ENCODE data around the gene UCKL1.
"Not testable (repeated sequence)": the region's sequence is repeated elsewhere in the genome, so short reads cannot be mapped to it uniquely, and the experiment has no call there.

The UCKL1 gene

DNA sequence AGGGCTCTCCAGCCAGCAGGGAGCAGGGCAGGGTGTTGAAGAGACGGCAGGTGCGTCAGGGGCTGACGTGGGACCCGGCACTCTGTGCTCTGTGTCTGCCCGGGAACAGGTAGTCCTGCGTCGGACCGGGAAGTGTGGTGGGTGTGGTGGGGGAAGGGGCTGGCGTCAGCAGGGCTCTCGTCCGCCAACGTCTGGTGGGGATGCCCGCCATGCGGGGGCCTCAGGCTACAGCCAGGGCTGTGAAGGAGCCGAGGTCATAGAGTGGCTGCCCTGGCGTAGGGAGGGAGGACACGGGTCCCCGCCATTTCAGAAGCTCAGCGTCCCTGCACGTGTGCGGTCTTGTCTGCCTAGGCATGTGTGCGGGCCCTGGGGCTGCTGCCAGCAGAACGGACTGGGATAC, 36.0 kb downstream of the UCKL1 start:
- Histone ChIP-seq H3K36me3 (ENCODE audit: control insufficient read depth in 2 of 2, insufficient read depth in 2 of 2, low read length in 2 of 2) (peaks cover 9 to 13% of the 10 kb centered on the region in 2 donors), H3K9ac (ENCODE audit: low read depth in 1 of 2, low read length in 2 of 2) (no peak overlapping the region), H3K27ac (ENCODE audit: low read depth in 2 of 2, low read length in 2 of 2) (no peak overlapping the region), H3K27me3 (ENCODE audit: control insufficient read depth in 2 of 2, insufficient read depth in 2 of 2, low read length in 2 of 2) (no peaks in the 10 kb centered on the region), H3K9me3 (ENCODE audit: control insufficient read depth in 2 of 2, low read length in 2 of 2) (no peaks in the 10 kb centered on the region), H3K4me3 (ENCODE audit: low read length in 2 of 2) (no peak overlapping the region), H3K4me1 (ENCODE audit: control insufficient read depth in 2 of 2, insufficient read depth in 2 of 2, low read length in 2 of 2) (no peaks in the 10 kb centered on the region)

DNA sequence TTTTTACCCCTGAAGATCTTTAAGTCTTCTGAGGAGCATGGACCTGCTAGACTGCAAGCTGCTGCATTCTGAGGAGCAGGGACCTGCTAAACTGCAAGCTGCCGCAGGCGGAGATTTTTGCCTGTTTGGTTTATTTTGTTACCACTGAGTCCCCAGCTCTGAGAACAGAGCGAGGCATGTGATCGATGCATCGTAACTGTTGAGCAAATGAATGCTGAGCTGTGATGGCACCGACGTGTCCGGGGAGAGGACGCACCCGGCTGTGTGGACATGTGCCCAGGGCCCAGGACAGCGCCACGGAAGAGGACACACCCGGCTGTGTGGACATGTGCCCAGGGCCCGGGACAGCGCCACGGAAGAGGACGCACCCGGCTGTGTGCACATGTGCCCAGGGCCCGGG, 37.1 kb downstream of the UCKL1 start:
- Histone ChIP-seq H3K36me3 (ENCODE audit: control insufficient read depth in 2 of 2, insufficient read depth in 2 of 2, low read length in 2 of 2) (peaks cover 9 to 13% of the 10 kb centered on the region in 2 donors), H3K9ac (ENCODE audit: low read depth in 1 of 2, low read length in 2 of 2) (no peak overlapping the region), H3K4me1 (ENCODE audit: control insufficient read depth in 2 of 2, insufficient read depth in 2 of 2, low read length in 2 of 2) (no peaks in the 10 kb centered on the region), H3K4me3 (ENCODE audit: low read length in 2 of 2) (no peak overlapping the region), H3K27ac (ENCODE audit: low read depth in 2 of 2, low read length in 2 of 2) (no peak overlapping the region), H3K27me3 (ENCODE audit: control insufficient read depth in 2 of 2, insufficient read depth in 2 of 2, low read length in 2 of 2) (no peaks in the 10 kb centered on the region), H3K9me3 (ENCODE audit: control insufficient read depth in 2 of 2, low read length in 2 of 2) (no peaks in the 10 kb centered on the region)

DNA sequence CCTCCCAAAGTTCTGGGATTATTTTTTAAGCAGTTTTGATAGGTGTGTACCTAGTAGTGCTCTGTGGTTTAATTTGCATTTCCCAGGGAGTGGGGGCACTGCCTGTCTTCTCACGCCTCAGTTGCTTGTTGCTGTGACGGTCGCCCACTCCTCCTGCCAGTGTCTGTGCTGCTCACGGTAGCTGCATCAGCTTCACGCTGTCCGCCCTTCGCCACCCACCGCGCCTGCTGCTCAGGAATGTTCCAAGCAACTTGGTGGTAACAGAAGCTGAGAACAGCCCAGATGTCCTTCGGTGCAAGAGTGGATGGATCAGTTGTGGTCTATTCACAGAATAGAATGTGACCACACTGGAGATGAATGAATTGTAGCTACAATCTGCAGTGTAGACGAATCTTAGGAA, 38.4 kb downstream of the UCKL1 start:
- Histone ChIP-seq H3K9ac (ENCODE audit: low read depth in 1 of 2, low read length in 2 of 2) (no peak overlapping the region), H3K27me3 (ENCODE audit: control insufficient read depth in 2 of 2, insufficient read depth in 2 of 2, low read length in 2 of 2) (no peaks in the 10 kb centered on the region), H3K9me3 (ENCODE audit: control insufficient read depth in 2 of 2, low read length in 2 of 2) (no peaks in the 10 kb centered on the region), H3K36me3 (ENCODE audit: control insufficient read depth in 2 of 2, insufficient read depth in 2 of 2, low read length in 2 of 2) (peaks cover 9 to 13% of the 10 kb centered on the region in 2 donors), H3K27ac (ENCODE audit: low read depth in 2 of 2, low read length in 2 of 2) (no peak overlapping the region), H3K4me1 (ENCODE audit: control insufficient read depth in 2 of 2, insufficient read depth in 2 of 2, low read length in 2 of 2) (no peaks in the 10 kb centered on the region), H3K4me3 (ENCODE audit: low read length in 2 of 2) (no peak overlapping the region)

DNA sequence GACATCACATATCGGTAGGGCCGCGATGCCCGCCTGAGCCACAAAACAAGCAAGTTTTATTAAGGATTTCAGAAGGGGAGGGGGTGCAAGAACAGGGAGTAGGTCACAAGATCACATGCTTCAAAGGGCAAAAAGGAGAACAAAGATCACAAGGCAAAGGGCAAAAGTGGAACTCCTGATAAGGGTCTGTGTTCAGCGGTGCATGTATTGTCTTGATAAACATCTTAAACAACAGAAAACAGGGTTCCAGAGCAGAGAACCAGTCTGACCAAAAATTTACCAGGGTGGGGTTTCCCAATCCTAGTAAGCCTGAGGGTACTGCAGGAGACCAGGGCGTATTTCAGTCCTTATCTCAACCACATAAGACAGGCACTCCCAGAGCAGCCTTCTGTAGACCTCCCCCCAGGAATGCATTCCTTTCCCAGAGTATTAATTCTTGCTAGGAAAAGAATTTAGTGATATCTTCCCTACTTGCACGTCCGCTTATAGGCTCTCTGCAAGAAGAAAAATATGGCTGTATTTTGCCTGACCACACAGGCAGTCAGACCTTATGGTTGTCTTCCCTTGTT, 39.8 kb downstream of the UCKL1 start:
- H3K27ac ChIP-seq (ENCODE audit: low read depth in 2 of 2, low read length in 2 of 2); H3K4me1 ChIP-seq (ENCODE audit: control insufficient read depth in 2 of 2, insufficient read depth in 2 of 2, low read length in 2 of 2); H3K9me3 ChIP-seq (ENCODE audit: control insufficient read depth in 2 of 2, low read length in 2 of 2); H3K4me3 ChIP-seq (ENCODE audit: low read length in 2 of 2); H3K9ac ChIP-seq (ENCODE audit: low read depth in 1 of 2, low read length in 2 of 2); H3K27me3 ChIP-seq (ENCODE audit: control insufficient read depth in 2 of 2, insufficient read depth in 2 of 2, low read length in 2 of 2): not testable (repeated sequence)
- H3K36me3 ChIP-seq (ENCODE audit: control insufficient read depth in 2 of 2, insufficient read depth in 2 of 2, low read length in 2 of 2): peaks cover 9 to 11% of the 10 kb centered on the region in 2 donors

DNA sequence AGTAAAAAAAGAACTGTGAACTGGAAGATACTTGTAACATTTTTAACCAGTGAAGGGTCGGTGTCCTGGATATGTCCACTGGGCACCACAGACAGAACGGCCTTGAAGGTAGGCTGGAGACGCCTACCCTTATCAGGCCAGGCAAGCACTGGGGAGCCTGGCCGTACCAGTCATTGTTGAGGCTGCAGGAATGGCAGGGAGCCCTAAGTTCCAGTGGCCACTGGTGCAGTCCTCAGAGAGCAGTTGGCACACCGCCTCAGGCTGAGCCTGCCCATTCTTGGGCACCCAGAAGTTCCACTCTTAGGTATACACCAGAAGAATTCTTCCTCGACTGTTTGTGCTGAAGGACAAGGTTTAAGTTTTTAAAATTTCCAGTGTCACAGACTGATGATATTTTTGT, 40.7 kb downstream of the UCKL1 start:
- peaks cover 9 to 11% of the 10 kb centered on the region in 2 donors for H3K36me3 ChIP-seq (ENCODE audit: control insufficient read depth in 2 of 2, insufficient read depth in 2 of 2, low read length in 2 of 2)
- H3K27ac ChIP-seq (ENCODE audit: low read depth in 2 of 2, low read length in 2 of 2): no peak overlapping the region
- H3K27me3 ChIP-seq (ENCODE audit: control insufficient read depth in 2 of 2, insufficient read depth in 2 of 2, low read length in 2 of 2): no peaks in the 10 kb centered on the region
- no peak overlapping the region for H3K4me3 ChIP-seq (ENCODE audit: low read length in 2 of 2)
- H3K9ac ChIP-seq (ENCODE audit: low read depth in 1 of 2, low read length in 2 of 2): no peak overlapping the region
- H3K4me1 ChIP-seq (ENCODE audit: control insufficient read depth in 2 of 2, insufficient read depth in 2 of 2, low read length in 2 of 2): peaks cover 7 to 13% of the 10 kb centered on the region in 2 donors
- no peaks in the 10 kb centered on the region for H3K9me3 ChIP-seq (ENCODE audit: control insufficient read depth in 2 of 2, low read length in 2 of 2)

DNA sequence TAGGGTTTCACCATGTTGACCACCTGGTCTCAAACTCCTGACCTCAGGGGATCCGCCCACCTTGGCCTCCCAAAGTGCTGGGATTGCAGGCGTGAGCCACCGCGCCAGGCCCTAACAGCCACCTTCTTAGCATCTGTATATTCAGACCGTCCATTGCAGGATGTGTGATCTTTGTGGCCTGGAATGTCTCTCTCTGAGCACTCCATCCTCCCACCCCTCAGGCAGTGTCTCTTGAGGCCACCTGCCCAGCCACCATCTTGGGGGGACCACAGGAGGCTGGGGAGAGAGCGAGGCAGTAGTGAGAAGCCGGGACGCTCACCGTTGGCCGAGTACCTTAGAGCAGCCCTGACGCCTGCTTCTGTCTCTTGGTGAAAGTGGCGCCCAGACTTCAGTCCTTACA, 42.4 kb downstream of the UCKL1 start:
- Histone ChIP-seq H3K27ac (ENCODE audit: low read depth in 2 of 2, low read length in 2 of 2) (no peak overlapping the region), H3K4me1 (ENCODE audit: control insufficient read depth in 2 of 2, insufficient read depth in 2 of 2, low read length in 2 of 2) (peaks cover 16 to 23% of the 10 kb centered on the region in 2 donors)

DNA sequence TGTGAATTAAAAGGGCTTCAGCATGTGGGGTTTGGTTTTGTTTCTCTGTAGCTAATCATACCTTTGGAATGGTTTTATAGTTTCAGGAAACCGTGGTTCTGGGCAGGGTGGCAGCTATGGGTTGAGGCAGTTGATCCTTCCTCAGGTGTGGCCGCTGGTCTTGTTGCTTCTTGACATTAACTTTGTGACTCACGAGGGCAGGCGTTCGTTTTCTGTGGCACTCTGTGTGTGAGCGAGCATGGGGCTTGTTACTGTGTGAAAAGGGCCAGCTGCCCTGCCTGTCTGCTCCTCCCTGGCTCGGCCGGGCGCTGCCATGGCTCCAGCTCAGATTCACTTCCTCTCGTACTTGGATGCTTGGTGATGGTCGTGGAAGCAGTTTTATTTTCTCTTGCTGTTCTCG, 45.0 kb downstream of the UCKL1 start:
- Histone ChIP-seq H3K9me3 (ENCODE audit: control insufficient read depth in 2 of 2, low read length in 2 of 2) (no peaks in the 10 kb centered on the region), H3K4me3 (ENCODE audit: low read length in 2 of 2) (no peak overlapping the region), H3K4me1 (ENCODE audit: control insufficient read depth in 2 of 2, insufficient read depth in 2 of 2, low read length in 2 of 2) (peaks cover 27 to 33% of the 10 kb centered on the region in 2 donors), H3K27ac (ENCODE audit: low read depth in 2 of 2, low read length in 2 of 2) (peak overlapping the region; percentile 74 to 83), H3K27me3 (ENCODE audit: control insufficient read depth in 2 of 2, insufficient read depth in 2 of 2, low read length in 2 of 2) (no peaks in the 10 kb centered on the region), H3K36me3 (ENCODE audit: control insufficient read depth in 2 of 2, insufficient read depth in 2 of 2, low read length in 2 of 2) (no peaks in the 10 kb centered on the region), H3K9ac (ENCODE audit: low read depth in 1 of 2, low read length in 2 of 2) (peak overlapping the region; percentile 15 to 62)

More for the DNA sequence above, 42.4 kb downstream of the UCKL1 start:
- H3K9ac ChIP-seq (ENCODE audit: low read depth in 1 of 2, low read length in 2 of 2): no peak overlapping the region
- H3K4me3 ChIP-seq (ENCODE audit: low read length in 2 of 2): no peak overlapping the region
- H3K9me3 ChIP-seq (ENCODE audit: control insufficient read depth in 2 of 2, low read length in 2 of 2): no peaks in the 10 kb centered on the region
- peaks cover 4 to 5% of the 10 kb centered on the region in 2 donors for H3K36me3 ChIP-seq (ENCODE audit: control insufficient read depth in 2 of 2, insufficient read depth in 2 of 2, low read length in 2 of 2)
- H3K27me3 ChIP-seq (ENCODE audit: control insufficient read depth in 2 of 2, insufficient read depth in 2 of 2, low read length in 2 of 2): no peaks in the 10 kb centered on the region

DNA sequence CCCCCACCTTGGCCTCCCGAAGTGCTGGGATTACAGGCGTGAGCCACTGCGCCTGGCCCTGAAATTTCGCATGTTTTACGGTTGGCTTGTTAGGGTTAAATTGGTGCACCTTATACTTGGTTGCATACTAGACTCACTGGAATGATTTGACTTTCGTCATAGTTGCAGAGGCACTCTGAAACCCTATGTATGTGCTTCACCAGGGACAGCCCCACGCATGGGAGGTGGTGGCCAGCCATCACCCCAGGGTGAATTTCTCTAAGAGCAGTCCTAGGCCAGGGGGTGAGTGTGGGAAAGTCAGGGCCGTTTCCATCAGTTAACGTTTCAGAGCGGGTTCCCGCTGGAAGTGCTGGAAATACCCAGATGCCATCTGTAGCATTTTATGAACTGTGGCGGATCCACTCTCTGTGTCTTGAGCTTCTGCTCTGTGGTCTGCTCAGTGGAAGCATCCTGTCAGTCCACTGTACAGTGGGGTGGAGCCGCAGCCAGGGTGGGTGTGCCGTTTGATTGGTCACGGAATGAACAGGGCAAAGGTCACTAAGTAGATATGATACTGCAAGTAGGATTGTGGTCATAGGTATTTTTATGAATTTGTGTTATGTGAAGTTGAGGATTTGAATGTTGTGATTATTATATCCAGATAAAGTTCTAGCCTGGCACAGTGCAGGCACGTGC, 48.1 kb downstream of the UCKL1 start:
- H3K9ac ChIP-seq (ENCODE audit: low read depth in 1 of 2, low read length in 2 of 2): no peak overlapping the region
- no peaks in the 10 kb centered on the region for H3K27me3 ChIP-seq (ENCODE audit: control insufficient read depth in 2 of 2, insufficient read depth in 2 of 2, low read length in 2 of 2)
- peak overlapping the region in 1 of 2 donors; percentile 2 for H3K4me3 ChIP-seq (ENCODE audit: low read length in 2 of 2)
- H3K9me3 ChIP-seq (ENCODE audit: control insufficient read depth in 2 of 2, low read length in 2 of 2): no peaks in the 10 kb centered on the region
- no peaks in the 10 kb centered on the region for H3K36me3 ChIP-seq (ENCODE audit: control insufficient read depth in 2 of 2, insufficient read depth in 2 of 2, low read length in 2 of 2)
- peak overlapping the region; percentile 74 to 78 for H3K27ac ChIP-seq (ENCODE audit: low read depth in 2 of 2, low read length in 2 of 2)
- peaks cover 28 to 42% of the 10 kb centered on the region in 2 donors for H3K4me1 ChIP-seq (ENCODE audit: control insufficient read depth in 2 of 2, insufficient read depth in 2 of 2, low read length in 2 of 2)

DNA sequence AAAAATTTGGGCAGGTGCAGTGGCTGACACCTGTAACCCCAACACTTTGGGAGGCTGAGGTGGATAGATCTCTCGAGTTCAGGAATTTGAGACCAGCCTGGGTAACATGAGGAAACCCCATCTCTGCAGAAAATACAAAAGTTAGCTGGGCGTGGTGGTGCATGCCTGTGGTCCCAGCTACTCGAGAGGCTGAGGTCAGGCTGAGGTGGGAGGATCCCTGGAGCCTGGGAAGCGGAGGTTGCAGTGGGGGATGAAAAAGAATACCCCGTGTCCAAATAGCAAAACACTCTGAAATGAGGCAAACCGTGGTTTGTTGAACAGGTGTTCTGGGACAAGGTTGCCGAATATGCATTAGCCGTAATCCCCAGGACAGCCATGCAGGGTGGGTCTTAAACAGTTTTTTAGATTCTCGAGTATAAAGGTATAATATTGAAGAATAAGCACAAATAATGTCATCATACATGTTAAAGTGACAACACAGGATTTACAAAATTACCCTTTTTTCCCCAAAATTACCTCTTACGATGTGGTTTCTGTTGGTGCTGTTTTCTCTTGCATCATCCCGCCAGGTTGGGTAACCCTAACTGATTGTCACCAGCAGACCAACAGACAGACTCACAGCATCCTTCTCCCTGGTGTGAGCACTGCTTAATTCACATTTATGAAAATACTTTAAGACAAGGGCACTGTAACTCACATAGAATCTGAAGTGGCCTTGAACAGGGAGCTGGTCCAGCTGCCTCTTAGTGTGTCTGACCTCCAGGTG, 52.2 kb downstream of the UCKL1 start:
- H3K36me3 ChIP-seq (ENCODE audit: control insufficient read depth in 2 of 2, insufficient read depth in 2 of 2, low read length in 2 of 2): peaks cover 0 to 3% of the 10 kb centered on the region in 2 donors
- no peak overlapping the region for H3K27ac ChIP-seq (ENCODE audit: low read depth in 2 of 2, low read length in 2 of 2)
- no peak overlapping the region for H3K4me3 ChIP-seq (ENCODE audit: low read length in 2 of 2)
- H3K9ac ChIP-seq (ENCODE audit: low read depth in 1 of 2, low read length in 2 of 2): no peak overlapping the region
- H3K27me3 ChIP-seq (ENCODE audit: control insufficient read depth in 2 of 2, insufficient read depth in 2 of 2, low read length in 2 of 2): no peaks in the 10 kb centered on the region
- peaks cover 16 to 23% of the 10 kb centered on the region in 2 donors for H3K4me1 ChIP-seq (ENCODE audit: control insufficient read depth in 2 of 2, insufficient read depth in 2 of 2, low read length in 2 of 2)
- H3K9me3 ChIP-seq (ENCODE audit: control insufficient read depth in 2 of 2, low read length in 2 of 2): no peaks in the 10 kb centered on the region

DNA sequence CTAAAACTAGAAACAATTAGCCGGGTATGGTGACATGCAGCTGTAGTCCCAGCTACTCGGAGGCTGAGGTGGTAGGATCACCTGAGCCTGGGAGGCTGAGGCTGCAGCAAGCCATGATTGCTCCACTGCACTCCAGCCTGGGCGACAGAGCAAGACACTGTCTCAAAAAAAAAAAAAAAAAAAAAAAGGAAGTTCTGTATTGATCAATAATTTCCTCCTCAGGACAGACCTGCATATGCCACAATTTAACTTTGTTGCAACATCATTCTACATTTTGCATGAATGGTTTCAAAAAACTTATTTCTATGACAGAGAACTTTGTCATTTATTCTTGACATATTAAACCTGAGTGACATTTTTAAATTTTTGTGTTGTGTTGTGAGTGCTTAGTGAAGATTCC, 55.8 kb downstream of the UCKL1 start:
- Histone ChIP-seq H3K4me1 (ENCODE audit: control insufficient read depth in 2 of 2, insufficient read depth in 2 of 2, low read length in 2 of 2) (peaks cover 16 to 30% of the 10 kb centered on the region in 2 donors), H3K9me3 (ENCODE audit: control insufficient read depth in 2 of 2, low read length in 2 of 2) (no peaks in the 10 kb centered on the region), H3K36me3 (ENCODE audit: control insufficient read depth in 2 of 2, insufficient read depth in 2 of 2, low read length in 2 of 2) (peaks cover 0 to 12% of the 10 kb centered on the region in 2 donors), H3K27me3 (ENCODE audit: control insufficient read depth in 2 of 2, insufficient read depth in 2 of 2, low read length in 2 of 2) (no peaks in the 10 kb centered on the region), H3K27ac (ENCODE audit: low read depth in 2 of 2, low read length in 2 of 2) (no peak overlapping the region), H3K4me3 (ENCODE audit: low read length in 2 of 2) (no peak overlapping the region), H3K9ac (ENCODE audit: low read depth in 1 of 2, low read length in 2 of 2) (no peak overlapping the region)

Data from mucosa of rectum (tissue), 2 donors.